Body of pancreas (tissue), 4 donors: Measurements from ENCODE around the gene AHCYL2. TPM values are rescaled to one million over a fixed set of nuclear protein-coding genes. Genes with fewer than 3 reads are reported as not detected.
"Not testable (repeated sequence)": the region's sequence is repeated elsewhere in the genome, so short reads cannot be mapped to it uniquely, and the experiment has no call there.

ENCODE experiments used
- ATAC-seq: fragments of 150-250 bp; one replicate; pipeline ENCODE4 v1.9.1; 2016
- DNase-seq, 4 donors: peaks; one replicate each; pipeline ENCODE4 v3.0.0-alpha.2; 2019
- H3K27ac ChIP-seq, 4 donors: fragments of 200-600 bp; sonication (generic); 1 replicate in 3 of 4; 2 replicates in 1 of 4; pipeline versions ENCODE4 v1.5.1 to v1.6.1; 2016 to 2019; ENCODE audit warnings: mild to moderate bottlenecking in 1 of 4, mixed read lengths in 1 of 4, moderate library complexity in 1 of 4
- H3K27me3 ChIP-seq, 2 donors: fragments of 200-600 bp; sonication (generic); one replicate each; pipeline ENCODE4 v1.6.0; 2016; ENCODE audit warnings: mild to moderate bottlenecking in 1 of 2
- H3K36me3 ChIP-seq, 2 donors: fragments of 200-600 bp; sonication (generic); replicated peaks in 1 of 2; 2 replicates each; pipeline ENCODE4 v1.5.1; 2016; ENCODE audit warnings: low read depth in 2 of 2; ENCODE audit not compliant: insufficient read depth in 1 of 2
- H3K4me1 ChIP-seq: fragments of 200-600 bp; sonication (generic); one replicate; pipeline ENCODE4 v1.6.0; 2016
- H3K4me3 ChIP-seq, 2 donors: fragments of 200-600 bp; sonication (generic); 1 replicate in 1 of 2; 2 replicates in 1 of 2; pipeline ENCODE4 v1.5.1; 2016 to 2019
- H3K9me3 ChIP-seq, 3 donors: fragments of 200-600 bp; sonication (generic); 1 replicate in 2 of 3; 2 replicates in 1 of 3; pipeline ENCODE4 v1.5.1; 2016
- POLR2A ChIP-seq, 3 donors: fragments of 450-650 bp; IDR thresholded peaks; one replicate each; pipeline ENCODE4 v1.6.1; 2016; ENCODE audit warnings: antibody characterized with exemption in 3 of 3, mild to moderate bottlenecking in 2 of 3
- WGBS, 2 donors: methylation state at CpG; one replicate each; pipeline ENCODE4 v1.1.5; 2017; 5-methylcytosine and 5-hydroxymethylcytosine counted together
- intact Hi-C: fragments of 100-400 bp; cut with DNase I; formaldehyde crosslinking; loops from one replicate; pipeline ENCODE4 v1.15.1; 2023
- total RNA-seq, 2 donors: library from RNA; depleted of rRNA; stranded (reverse); fragments of >200 nt; gene quantifications; one replicate each; pipeline ENCODE4 v1.1.0, GENCODE V29; 2016
- TF ChIP-seq, protein P1 (sequence below), 7 experiments: fragments of 450-650 bp in 4 of 7; fragments of 200-600 bp in 3 of 7; sonication (generic) in 3 of 7; IDR thresholded peaks; one replicate each; pipeline ENCODE4 v1.5.1; 2016 to 2019; ENCODE audit warnings: antibody characterized with exemption in 7 of 7

AHCYL2 gene
- total RNA-seq, 2 donors from 2014 or later, result 9.3 to 51.4 TPM

DNA sequence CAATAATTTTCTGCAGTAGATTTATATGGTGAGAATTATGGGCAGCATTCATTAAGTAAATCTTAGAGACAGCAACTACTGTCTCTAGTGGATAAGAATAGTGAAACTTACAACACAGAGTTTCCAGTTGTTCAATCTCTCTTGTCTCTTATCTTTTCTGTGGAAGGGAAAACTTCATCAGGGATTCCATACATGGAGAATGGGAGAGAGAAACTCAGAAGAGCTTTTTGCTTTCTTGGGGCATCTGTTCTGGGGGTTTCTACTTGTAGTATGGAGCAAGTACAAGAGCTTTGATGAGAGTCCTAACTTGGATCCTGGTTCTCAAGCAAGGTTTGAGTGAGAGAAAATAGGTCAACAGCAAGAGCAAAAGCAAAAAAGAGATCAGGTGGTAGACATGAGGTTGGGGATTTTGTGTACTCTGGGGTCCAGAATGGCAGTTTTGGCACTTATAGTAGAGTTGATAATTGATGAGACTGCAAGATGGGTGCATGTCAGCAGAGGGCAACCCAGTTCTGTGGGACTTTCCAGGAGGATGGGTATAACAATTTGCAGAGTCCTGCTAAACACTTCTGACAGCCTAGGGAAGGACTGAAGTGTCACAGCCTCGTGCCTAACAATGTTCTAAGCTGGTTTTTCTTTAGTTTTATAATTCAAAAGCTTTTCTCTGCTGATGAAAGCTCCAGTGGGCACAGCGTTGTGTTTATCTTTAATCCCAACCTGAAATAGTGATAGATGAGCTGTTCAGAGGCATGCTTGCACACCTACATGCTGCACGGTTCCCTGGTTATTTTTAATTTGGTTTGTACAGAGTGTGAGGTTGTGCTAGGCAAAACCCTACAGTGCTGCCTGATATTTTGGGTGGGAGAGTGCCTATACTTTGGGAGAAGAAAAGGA lies 177.4 kb downstream of the AHCYL2 start:
- 69 to 78% methylated on average over 3 of the region's 3 CpGs for WGBS, 2 donors
- no peaks in the 10 kb centered on the region for H3K4me1 ChIP-seq
- no peak overlapping the region for H3K27ac ChIP-seq
- TF ChIP-seq, protein P1, sequence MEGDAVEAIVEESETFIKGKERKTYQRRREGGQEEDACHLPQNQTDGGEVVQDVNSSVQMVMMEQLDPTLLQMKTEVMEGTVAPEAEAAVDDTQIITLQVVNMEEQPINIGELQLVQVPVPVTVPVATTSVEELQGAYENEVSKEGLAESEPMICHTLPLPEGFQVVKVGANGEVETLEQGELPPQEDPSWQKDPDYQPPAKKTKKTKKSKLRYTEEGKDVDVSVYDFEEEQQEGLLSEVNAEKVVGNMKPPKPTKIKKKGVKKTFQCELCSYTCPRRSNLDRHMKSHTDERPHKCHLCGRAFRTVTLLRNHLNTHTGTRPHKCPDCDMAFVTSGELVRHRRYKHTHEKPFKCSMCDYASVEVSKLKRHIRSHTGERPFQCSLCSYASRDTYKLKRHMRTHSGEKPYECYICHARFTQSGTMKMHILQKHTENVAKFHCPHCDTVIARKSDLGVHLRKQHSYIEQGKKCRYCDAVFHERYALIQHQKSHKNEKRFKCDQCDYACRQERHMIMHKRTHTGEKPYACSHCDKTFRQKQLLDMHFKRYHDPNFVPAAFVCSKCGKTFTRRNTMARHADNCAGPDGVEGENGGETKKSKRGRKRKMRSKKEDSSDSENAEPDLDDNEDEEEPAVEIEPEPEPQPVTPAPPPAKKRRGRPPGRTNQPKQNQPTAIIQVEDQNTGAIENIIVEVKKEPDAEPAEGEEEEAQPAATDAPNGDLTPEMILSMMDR (IDR thresholded peaks at IDR 0.05), result no peak
- no peak for TF ChIP-seq POLR2A (IDR thresholded peaks at IDR 0.05)
- peaks cover 0 to 2% of the 10 kb centered on the region in 2 donors for H3K36me3 ChIP-seq
- DNase-seq, result no peak
- no peak for ATAC-seq
- intact Hi-C loops, result no loop called here
- no peak overlapping the region for H3K4me3 ChIP-seq
- H3K27me3 ChIP-seq, result no peaks in the 10 kb centered on the region
- H3K9me3 ChIP-seq, result no peaks in the 10 kb centered on the region

- H3K9me3 ChIP-seq, result no peaks in the 10 kb centered on the region
- H3K4me1 ChIP-seq, result no peaks in the 10 kb centered on the region
- no peak overlapping the region for H3K27ac ChIP-seq
- peaks cover 0 to 2% of the 10 kb centered on the region in 2 donors for H3K36me3 ChIP-seq
- no peaks in the 10 kb centered on the region for H3K27me3 ChIP-seq
- no peak for ATAC-seq
- intact Hi-C loops, result no loop called here
- no peak overlapping the region for H3K4me3 ChIP-seq
- TF ChIP-seq POLR2A (IDR thresholded peaks at IDR 0.05), result no peak
- TF ChIP-seq, protein P1 (IDR thresholded peaks at IDR 0.05), result no peak
- no peak for DNase-seq
These were observed 180.7 kb downstream of the AHCYL2 start for GRCh38 chr7:129405527-129405926.

- H3K27me3 ChIP-seq, H3K27ac ChIP-seq, DNase-seq, H3K4me1 ChIP-seq, H3K9me3 ChIP-seq, H3K36me3 ChIP-seq, ATAC-seq, intact Hi-C loops, H3K4me3 ChIP-seq: not testable (repeated sequence)
- 90 to 92% methylated on average over 8 of the region's 8 CpGs for WGBS, 2 donors
These were observed 185.4 kb downstream of the AHCYL2 start for GRCh38 chr7:129410238-129410637.

- 94 to 97% methylated on average over 4 of the region's 4 CpGs for WGBS, 2 donors
- Histone ChIP-seq H3K9me3 (no peaks in the 10 kb centered on the region), H3K27me3 (no peaks in the 10 kb centered on the region), H3K36me3 (peaks cover 0 to 5% of the 10 kb centered on the region in 2 donors), H3K4me1 (no peaks in the 10 kb centered on the region), H3K4me3 (no peak overlapping the region), H3K27ac (no peak overlapping the region)
- no peak for DNase-seq
- ATAC-seq, result no peak
- intact Hi-C loops, result no loop called here
- TF ChIP-seq, protein P1 (IDR thresholded peaks at IDR 0.05), result no peak
- TF ChIP-seq POLR2A (IDR thresholded peaks at IDR 0.05), result no peak
These were observed 187.7 kb downstream of the AHCYL2 start for GRCh38 chr7:129412501-129412900.

- intact Hi-C loops, result no loop called here
- DNase-seq (no peak), ATAC-seq (no peak)
- H3K27me3 ChIP-seq, result no peaks in the 10 kb centered on the region
- H3K36me3 ChIP-seq, result peaks cover 0 to 4% of the 10 kb centered on the region in 2 donors
- H3K27ac ChIP-seq, result no peak overlapping the region
- no peak overlapping the region for H3K4me3 ChIP-seq
- TF ChIP-seq POLR2A (IDR thresholded peaks at IDR 0.05), result no peak
- TF ChIP-seq, protein P1 (IDR thresholded peaks at IDR 0.05), result no peak
- no peaks in the 10 kb centered on the region for H3K4me1 ChIP-seq
- 89 to 94% methylated on average over 5 of the region's 5 CpGs for WGBS, 2 donors
- H3K9me3 ChIP-seq, result no peaks in the 10 kb centered on the region
These were observed 192.2 kb downstream of the AHCYL2 start for GRCh38 chr7:129417073-129417472.
